Right lobe of liver (tissue), 6 donors: ENCODE data around the gene CNOT2. TPM values are rescaled to one million over a fixed set of nuclear protein-coding genes. Genes with fewer than 3 reads are reported as not detected.

Experiments used
- ATAC-seq, 4 donors: fragments of 200-7000 bp; cut with Tn5 transposase; one replicate each; pipeline ENCODE4 v1.9.1; 2020; ENCODE audit warnings: mild to moderate bottlenecking in 4 of 4, moderate library complexity in 4 of 4
- DNase-seq, 3 donors: peaks; one replicate each; pipeline ENCODE4 v3.0.0-alpha.2; 2020
- H3K27ac ChIP-seq, 3 donors: fragments of 200-600 bp; one replicate each; pipeline ENCODE4 v1.8.0; 2022
- H3K27me3 ChIP-seq, 2 donors: fragments of 200-600 bp; one replicate each; pipeline ENCODE4 v1.8.0; 2022
- H3K36me3 ChIP-seq, 4 donors: fragments of 200-600 bp; sonication (generic) in 1 of 4; one replicate each; pipeline versions ENCODE4 v1.5.1 to v1.8.0; 2017 to 2022; ENCODE audit warnings: control low read depth in 1 of 4
- H3K4me1 ChIP-seq, 4 donors: fragments of 200-600 bp; sonication (generic) in 1 of 4; one replicate each; pipeline versions ENCODE4 v1.5.1 to v1.8.0; 2017 to 2022; ENCODE audit warnings: control low read depth in 1 of 4
- H3K4me3 ChIP-seq, 3 donors: fragments of 200-600 bp; one replicate each; pipeline ENCODE4 v1.8.0; 2022
- H3K9me3 ChIP-seq, 4 donors: fragments of 200-600 bp; sonication (generic) in 1 of 4; one replicate each; pipeline versions ENCODE4 v1.5.1 to v1.8.0; 2017 to 2022; ENCODE audit warnings: control low read depth in 1 of 4
- POLR2A ChIP-seq: fragments of 450-650 bp; IDR thresholded peaks from one replicate; pipeline ENCODE4 v1.6.1; 2017; ENCODE audit warnings: antibody characterized with exemption, mild to moderate bottlenecking
- intact Hi-C, 2 donors: fragments of 100-400 bp; cut with DNase I; formaldehyde crosslinking; loops; one replicate each; pipeline versions ENCODE4 v1.11.2 to v1.14.1; 2022
- total RNA-seq, 6 experiments: library from RNA; depleted of rRNA in 2 of 6; stranded (reverse); fragments of >200 nt in 2 of 6; fragmentation: NEBNext Ultra II Directional in 3 of 6; extraction: Animal tissue kit (Norgen Biotek cat#: 25700) in 3 of 6; gene quantifications; one replicate each; pipeline versions ENCODE4 v1.1.0 to v1.2.4, GENCODE V29; 2016 to 2023
- TF ChIP-seq, protein P1 (sequence below), 4 donors: fragments of 200-600 bp in 3 of 4; fragments of 450-650 bp in 1 of 4; IDR thresholded peaks; one replicate each; pipeline versions ENCODE4 v1.5.1 to v1.8.0; 2016 to 2022; ENCODE audit warnings: antibody characterized with exemption in 4 of 4, mild to moderate bottlenecking in 2 of 4
- donor health status: DM: no; HTN: yes; CAD: no.
- donor health status: DM: no; HTN: no; CAD: no.
- donor health status: DM: no; HTN: no; CAD: no.
- donor health status: DM: no; HTN: yes; CAD: no.
- donor health status: DM: no; HTN: yes; CAD: no.

The CNOT2 gene
- total RNA-seq, 6 experiments from 2014 or later, result 24.6 to 65.9 (median 35.4) TPM

DNA sequence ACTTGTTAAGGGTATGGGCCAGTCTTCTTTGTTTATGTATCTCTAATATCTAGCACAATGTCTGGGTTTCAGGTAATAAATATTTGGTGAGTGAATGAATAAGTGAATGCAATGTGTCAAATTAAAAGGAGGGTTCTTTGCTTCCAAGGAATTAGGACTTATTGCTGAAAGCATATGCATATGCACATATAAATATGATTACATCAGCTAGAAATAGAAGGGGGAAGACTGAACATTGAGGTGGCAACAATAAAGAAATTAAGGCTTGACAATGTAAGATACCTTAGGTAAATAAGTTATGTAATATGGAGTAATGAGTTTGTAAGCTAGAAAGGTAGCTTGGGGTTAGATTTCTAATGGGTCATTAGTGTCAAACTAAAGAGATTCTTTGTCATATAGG is 160.6 kb downstream of the CNOT2 start:
- Histone ChIP-seq H3K4me3 (no peak overlapping the region), H3K27me3 (no peaks in the 10 kb centered on the region), H3K27ac (no peak overlapping the region), H3K9me3 (no peaks in the 10 kb centered on the region), H3K4me1 (no peaks in the 10 kb centered on the region), H3K36me3 (no peaks in the 10 kb centered on the region)
- ATAC-seq (no peak), DNase-seq (no peak)
- intact Hi-C loops, result no loop called here
- no peak for TF ChIP-seq POLR2A
- TF ChIP-seq, protein P1, sequence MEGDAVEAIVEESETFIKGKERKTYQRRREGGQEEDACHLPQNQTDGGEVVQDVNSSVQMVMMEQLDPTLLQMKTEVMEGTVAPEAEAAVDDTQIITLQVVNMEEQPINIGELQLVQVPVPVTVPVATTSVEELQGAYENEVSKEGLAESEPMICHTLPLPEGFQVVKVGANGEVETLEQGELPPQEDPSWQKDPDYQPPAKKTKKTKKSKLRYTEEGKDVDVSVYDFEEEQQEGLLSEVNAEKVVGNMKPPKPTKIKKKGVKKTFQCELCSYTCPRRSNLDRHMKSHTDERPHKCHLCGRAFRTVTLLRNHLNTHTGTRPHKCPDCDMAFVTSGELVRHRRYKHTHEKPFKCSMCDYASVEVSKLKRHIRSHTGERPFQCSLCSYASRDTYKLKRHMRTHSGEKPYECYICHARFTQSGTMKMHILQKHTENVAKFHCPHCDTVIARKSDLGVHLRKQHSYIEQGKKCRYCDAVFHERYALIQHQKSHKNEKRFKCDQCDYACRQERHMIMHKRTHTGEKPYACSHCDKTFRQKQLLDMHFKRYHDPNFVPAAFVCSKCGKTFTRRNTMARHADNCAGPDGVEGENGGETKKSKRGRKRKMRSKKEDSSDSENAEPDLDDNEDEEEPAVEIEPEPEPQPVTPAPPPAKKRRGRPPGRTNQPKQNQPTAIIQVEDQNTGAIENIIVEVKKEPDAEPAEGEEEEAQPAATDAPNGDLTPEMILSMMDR (IDR thresholded peaks at IDR 0.05), result no peak

Other genes starting within 250 kb of the CNOT2 start
- 1 to 10 TPM in 1 of 6 experiments, under 1 TPM in 5; 0.25 to 1.3 (median 0.57) TPM for gene KCNMB4, start 122.9 kb downstream of the CNOT2 start, total RNA-seq